ENCODE data around the gene FHOD3. TPM values are rescaled to one million over a fixed set of nuclear protein-coding genes. Genes with fewer than 3 reads are reported as not detected.

The FHOD3 gene
- total and polyA plus RNA-seq, 2 of the 13 experiments (the other 11 are each of a cell fraction or from before 2014, with no cell fraction given) = 0.07 TPM; not detected in 1

GRCh38 chr18:36287653-36288052 lies 9.9 kb upstream of the FHOD3 start:
- no peak for FAIRE-seq
- TF ChIP-seq ZBTB25 (CRISPR knock-in tag; IDR thresholded peaks at IDR 0.05) (no peak), ZNF577 (CRISPR knock-in tag; IDR thresholded peaks at IDR 0.05; ENCODE audit: borderline replicate concordance, low read depth) (no peak), MLXIP (CRISPR knock-in tag; IDR thresholded peaks at IDR 0.05; ENCODE audit: borderline replicate concordance) (no peak), GLI4 (CRISPR knock-in tag; IDR thresholded peaks at IDR 0.05; ENCODE audit: borderline replicate concordance) (no peak), GMEB1 (CRISPR knock-in tag; IDR thresholded peaks at IDR 0.05; ENCODE audit: borderline replicate concordance) (no peak), ZNF30 (CRISPR knock-in tag; IDR thresholded peaks at IDR 0.05) (no peak), ZNF501 (CRISPR knock-in tag; IDR thresholded peaks at IDR 0.05) (no peak), PRMT3 (CRISPR knock-in tag; IDR thresholded peaks at IDR 0.05; ENCODE audit: borderline replicate concordance, low read depth) (no peak), HMGA1 (CRISPR knock-in tag; conservative IDR thresholded peaks at IDR 0.05) (no peak), SIN3B (IDR thresholded peaks at IDR 0.05; ENCODE audit: low read length) (no peak), SRF (IDR thresholded peaks at IDR 0.05; ENCODE audit: low read depth, low read length) (no peak), SAFB2 (CRISPR knock-in tag; IDR thresholded peaks at IDR 0.05; ENCODE audit: borderline replicate concordance, low read depth) (no peak)
- POLR2A ChIA-PET = no interaction called here

More at GRCh38 chr18:36287653-36288052, 9.9 kb upstream of the FHOD3 start:
- CTCF ChIA-PET (ENCODE audit: low intra/inter-chr PET ratio, low total read pairs) = no interaction called here
- no peaks in the 10 kb centered on the region for H3K36me3 ChIP-seq (replicated peaks in 1 of 2; ENCODE audit: control insufficient read depth in 1 of 2, insufficient read depth in 2 of 2, low read length in 2 of 2)
- intact Hi-C loops (cut with micrococcal nuclease; ENCODE audit: unreplicated experiment) = loop anchor here (10.0 kb wide), 1 partner anchor 533 kb away; no protein-coding TSS in a partner anchor
- H3K27ac ChIP-seq (ENCODE audit: extremely low read length, insufficient read depth, low read length) = no peak overlapping the region
- H3K79me2 ChIP-seq (ENCODE audit: insufficient read depth, low read length) = no peaks in the 10 kb centered on the region
- peaks cover 8% of the 10 kb centered on the region for H3K9me3 ChIP-seq (ENCODE audit: low read length)
- DNase-seq (ENCODE audit: low spot score) (no peak), ATAC-seq (no peak)
- H2AFZ ChIP-seq (ENCODE audit: low read length) = no peak overlapping the region
- H3K27me3 ChIP-seq (ENCODE audit: control insufficient read depth in 1 of 2, insufficient read depth in 2 of 2, low read length in 2 of 2) = peaks cover 0 to 6% of the 10 kb centered on the region in 2 experiments; a peak in 1 of 5 replicates
- WGBS (ENCODE audit: low lambda C conversion rate) = 7% methylated on average over 2 of the region's 2 CpGs
- H3K4me3 ChIP-seq (replicated peaks in 1 of 3; ENCODE audit: insufficient read depth in 1 of 3, low read depth in 2 of 3, low read length in 3 of 3) = no peak overlapping the region
- H4K20me1 ChIP-seq (ENCODE audit: insufficient read depth, low read length) = no peaks in the 10 kb centered on the region
- H3K9ac ChIP-seq (ENCODE audit: insufficient read depth, low read depth, low read length) = no peak overlapping the region
- in situ Hi-C loops (cut with HindIII; ENCODE audit: extremely low pct_ligation_motif_present, low pct_unique_long_range_greater_than_20kb) = loop anchor here (10.0 kb wide), 1 partner anchor 263 kb away; no protein-coding TSS in a partner anchor
- H3K4me2 ChIP-seq (ENCODE audit: low read depth, low read length) = no peak overlapping the region
- BruUV-seq (replicated peaks) = no TSS peak
- 0 out of 2 replicates have a peak, but pooled peaks cover 7% of the 10 kb centered on the region for H3K4me1 ChIP-seq (ENCODE audit: insufficient read depth, low read length)

Data from HepG2 (cell line).